HG03064 (cell line): ENCODE results near the gene CTSD.

Source experiments
- ATAC-seq: cut with Tn5 transposase; IDR thresholded peaks from one replicate; pipeline ENCODE4 v1.9.1; 2021; ENCODE audit warnings: low read depth; ENCODE audit not compliant: unreplicated experiment

Gene CTSD

GRCh38 chr11:1756791-1757771 is 6.6 kb downstream of the CTSD start:
- ATAC-seq = no peak

- no peak for ATAC-seq
Measured at GRCh38 chr11:1755692-1756561, 7.8 kb downstream of the CTSD start.

GRCh38 chr11:1755344-1755691 is 8.4 kb downstream of the CTSD start:
- ATAC-seq = no peak

GRCh38 chr11:1754376-1755150 is 9.2 kb downstream of the CTSD start:
- no peak for ATAC-seq

GRCh38 chr11:1753929-1754305 is 9.8 kb downstream of the CTSD start:
- ATAC-seq = no peak

- no peak for ATAC-seq
Measured at GRCh38 chr11:1753229-1753928, 10.3 kb downstream of the CTSD start.

GRCh38 chr11:1752907-1753228 is 10.9 kb downstream of the CTSD start:
- ATAC-seq = no peak

- ATAC-seq = no peak
Measured at GRCh38 chr11:1751999-1752906, 11.5 kb downstream of the CTSD start.

- no peak for ATAC-seq
Measured at GRCh38 chr11:1751531-1751921, 12.2 kb downstream of the CTSD start.

GRCh38 chr11:1750840-1751530 is 12.7 kb downstream of the CTSD start:
- no peak for ATAC-seq

GRCh38 chr11:1750481-1750839 is 13.3 kb downstream of the CTSD start, which contains the start of gene IFITM10:
IFITM10 (minus strand) TSS chr11:1750595; CDS start chr11:1750442, 153 bp downstream.
- no peak for ATAC-seq

GRCh38 chr11:1749395-1750351 is 14.1 kb downstream of the CTSD start:
- ATAC-seq = no peak

GRCh38 chr11:1748636-1749394 is 14.9 kb downstream of the CTSD start:
- no peak for ATAC-seq

GRCh38 chr11:1747753-1748635 is 15.7 kb downstream of the CTSD start:
- no peak for ATAC-seq

GRCh38 chr11:1746956-1747752 is 16.6 kb downstream of the CTSD start:
- no peak for ATAC-seq
